HCEC 1CT (cell line): Measurements from ENCODE around the gene MTA1.

Experiments used
- DNase-seq: peaks from one replicate; pipeline ENCODE4 v3.0.0-alpha.2; 2017

The MTA1 gene

GRCh38 chr14:105467249-105467941, 47.8 kb downstream of the MTA1 start:
- no peak for DNase-seq

- DNase-seq, result no peak
Measured at GRCh38 chr14:105467942-105468471, 48.4 kb downstream of the MTA1 start.

- no peak for DNase-seq
Measured at GRCh38 chr14:105468621-105469241, 49.1 kb downstream of the MTA1 start.

- no peak for DNase-seq
Measured at GRCh38 chr14:105469456-105470349, 50.1 kb downstream of the MTA1 start.

- no peak for DNase-seq
Measured at GRCh38 chr14:105470350-105471296, 51.0 kb downstream of the MTA1 start.

GRCh38 chr14:105471297-105471821, 51.7 kb downstream of the MTA1 start:
- no peak for DNase-seq

- DNase-seq, result no peak
Measured at GRCh38 chr14:105471823-105472485, 52.3 kb downstream of the MTA1 start.

- no peak for DNase-seq
Measured at GRCh38 chr14:105472486-105472991, 52.9 kb downstream of the MTA1 start.

GRCh38 chr14:105473033-105473676, 53.5 kb downstream of the MTA1 start:
- DNase-seq, result no peak

- DNase-seq, result peak; percentile 24
Measured at GRCh38 chr14:105473677-105474482, 54.3 kb downstream of the MTA1 start.

GRCh38 chr14:105474483-105475268, 55.0 kb downstream of the MTA1 start, which contains the start of gene CRIP2:
CRIP2 (plus strand) TSS chr14:105474821; CDS start chr14:105474863, 42 bp downstream.
- no peak for DNase-seq

- DNase-seq, result no peak
Measured at GRCh38 chr14:105475269-105476096, 55.9 kb downstream of the MTA1 start.

- DNase-seq, result no peak
Measured at GRCh38 chr14:105476097-105476830, 56.6 kb downstream of the MTA1 start.

- DNase-seq, result no peak
Measured at GRCh38 chr14:105476831-105477659, 57.4 kb downstream of the MTA1 start.

GRCh38 chr14:105477660-105478397, 58.2 kb downstream of the MTA1 start:
- no peak for DNase-seq
